ENCODE results near the gene HIVEP3.

HIVEP3 gene

DNA sequence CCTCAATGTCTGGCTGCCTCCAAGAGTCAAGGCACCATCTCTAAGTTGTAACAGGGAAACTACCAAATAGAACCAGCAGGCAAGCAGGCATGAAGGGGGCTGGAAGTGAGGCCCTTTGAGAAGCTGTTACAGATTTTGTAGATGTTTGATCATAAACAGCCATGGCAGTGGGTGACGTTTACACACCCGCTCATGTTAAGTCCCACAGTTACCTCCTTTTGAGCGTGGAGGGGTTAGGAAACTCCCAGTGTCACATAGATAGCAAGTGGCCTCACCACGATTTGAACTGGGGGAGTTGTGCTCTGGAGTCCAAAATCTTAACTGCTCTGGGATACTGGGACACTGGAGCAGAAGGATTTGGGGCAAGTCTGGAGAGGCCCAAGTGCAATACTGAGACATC lies 192.4 kb downstream of the HIVEP3 start:
- Histone ChIP-seq H3K36me3 (ENCODE audit: insufficient read depth, low read depth, low read length) (no peaks in the 10 kb centered on the region), H3K9ac (ENCODE audit: low read depth, low read length) (no peak overlapping the region), H3K27ac (ENCODE audit: low read length) (no peak overlapping the region), H3K9me3 (ENCODE audit: insufficient read depth, low read depth, low read length) (no peaks in the 10 kb centered on the region), H3K4me1 (ENCODE audit: insufficient read depth, low read length) (no peaks in the 10 kb centered on the region), H3K27me3 (ENCODE audit: insufficient read depth, low read length) (no peaks in the 10 kb centered on the region), H3K4me3 (ENCODE audit: low read length) (no peak overlapping the region)

DNA sequence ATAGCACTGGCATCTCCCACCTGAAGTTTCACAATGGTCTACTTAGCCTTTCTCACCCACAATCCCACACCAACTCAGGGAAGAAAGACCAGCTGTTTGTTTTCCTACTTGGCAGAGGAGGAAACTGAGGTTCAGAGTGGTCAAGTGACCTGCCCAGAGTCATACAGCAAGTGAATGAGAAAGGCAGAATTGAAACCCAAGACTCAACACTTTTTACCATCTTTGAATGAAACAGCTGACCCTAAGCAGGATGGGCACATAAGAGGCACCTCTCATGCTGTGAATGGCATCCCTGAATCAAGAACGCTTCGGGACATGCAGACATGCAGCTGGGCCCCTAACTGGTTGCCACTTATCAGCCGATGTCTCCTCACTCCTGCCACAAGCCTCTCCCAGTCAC lies 193.8 kb downstream of the HIVEP3 start:
- H3K9me3 ChIP-seq (ENCODE audit: insufficient read depth, low read depth, low read length) = no peaks in the 10 kb centered on the region
- no peak overlapping the region for H3K27ac ChIP-seq (ENCODE audit: low read length)
- no peak overlapping the region for H3K4me3 ChIP-seq (ENCODE audit: low read length)
- no peaks in the 10 kb centered on the region for H3K36me3 ChIP-seq (ENCODE audit: insufficient read depth, low read depth, low read length)
- H3K4me1 ChIP-seq (ENCODE audit: insufficient read depth, low read length) = no peaks in the 10 kb centered on the region
- no peaks in the 10 kb centered on the region for H3K27me3 ChIP-seq (ENCODE audit: insufficient read depth, low read length)
- H3K9ac ChIP-seq (ENCODE audit: low read depth, low read length) = no peak overlapping the region

DNA sequence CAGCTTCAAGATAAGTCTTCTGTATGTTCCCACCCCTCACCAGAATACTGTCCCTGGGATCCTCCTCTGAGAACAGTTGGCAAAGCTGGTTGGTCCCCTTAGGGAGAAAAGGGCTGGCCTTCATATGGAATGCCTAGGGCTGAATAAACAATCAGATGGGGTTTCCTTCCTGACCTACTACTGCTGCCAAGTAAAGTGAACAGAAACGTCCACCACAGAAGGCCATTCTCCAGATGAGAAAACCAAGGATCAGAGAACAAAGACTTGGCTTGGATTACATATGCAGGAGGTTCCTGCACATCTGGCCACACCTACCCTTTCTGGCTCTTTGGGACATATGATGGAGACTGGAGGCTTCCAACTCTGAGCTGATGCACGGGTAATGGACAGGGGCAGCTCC lies 194.5 kb downstream of the HIVEP3 start:
- Histone ChIP-seq H3K4me1 (ENCODE audit: insufficient read depth, low read length) (no peaks in the 10 kb centered on the region), H3K27me3 (ENCODE audit: insufficient read depth, low read length) (no peaks in the 10 kb centered on the region), H3K4me3 (ENCODE audit: low read length) (no peak overlapping the region)

DNA sequence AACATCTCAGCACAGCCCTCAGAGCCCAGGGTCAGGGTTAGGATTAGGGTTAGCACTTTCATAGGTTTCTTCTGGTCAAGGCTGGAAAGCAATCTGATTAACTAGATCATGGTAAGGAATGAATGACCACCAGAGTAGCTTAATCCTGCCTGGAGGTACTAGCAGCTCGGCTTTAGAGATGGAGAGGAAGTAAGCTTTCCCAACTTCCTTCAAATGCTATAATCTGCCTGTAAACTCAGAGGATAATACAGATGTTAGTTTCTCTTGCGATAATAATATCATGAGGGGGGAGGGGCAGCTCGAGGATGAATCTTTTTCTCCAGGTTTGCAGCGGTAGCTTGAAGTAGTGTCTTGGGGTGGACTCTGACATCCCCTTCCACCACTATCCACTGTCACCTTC lies 194.9 kb downstream of the HIVEP3 start:
- no peak overlapping the region for H3K27ac ChIP-seq (ENCODE audit: low read length)
- H3K36me3 ChIP-seq (ENCODE audit: insufficient read depth, low read depth, low read length) = no peaks in the 10 kb centered on the region
- no peak overlapping the region for H3K9ac ChIP-seq (ENCODE audit: low read depth, low read length)
- H3K9me3 ChIP-seq (ENCODE audit: insufficient read depth, low read depth, low read length) = no peaks in the 10 kb centered on the region
- no peaks in the 10 kb centered on the region for H3K27me3 ChIP-seq (ENCODE audit: insufficient read depth, low read length)
- H3K4me3 ChIP-seq (ENCODE audit: low read length) = no peak overlapping the region
- no peaks in the 10 kb centered on the region for H3K4me1 ChIP-seq (ENCODE audit: insufficient read depth, low read length)

More for the DNA sequence above, 194.5 kb downstream of the HIVEP3 start:
- no peaks in the 10 kb centered on the region for H3K9me3 ChIP-seq (ENCODE audit: insufficient read depth, low read depth, low read length)
- no peaks in the 10 kb centered on the region for H3K36me3 ChIP-seq (ENCODE audit: insufficient read depth, low read depth, low read length)
- H3K27ac ChIP-seq (ENCODE audit: low read length) = no peak overlapping the region
- H3K9ac ChIP-seq (ENCODE audit: low read depth, low read length) = no peak overlapping the region

DNA sequence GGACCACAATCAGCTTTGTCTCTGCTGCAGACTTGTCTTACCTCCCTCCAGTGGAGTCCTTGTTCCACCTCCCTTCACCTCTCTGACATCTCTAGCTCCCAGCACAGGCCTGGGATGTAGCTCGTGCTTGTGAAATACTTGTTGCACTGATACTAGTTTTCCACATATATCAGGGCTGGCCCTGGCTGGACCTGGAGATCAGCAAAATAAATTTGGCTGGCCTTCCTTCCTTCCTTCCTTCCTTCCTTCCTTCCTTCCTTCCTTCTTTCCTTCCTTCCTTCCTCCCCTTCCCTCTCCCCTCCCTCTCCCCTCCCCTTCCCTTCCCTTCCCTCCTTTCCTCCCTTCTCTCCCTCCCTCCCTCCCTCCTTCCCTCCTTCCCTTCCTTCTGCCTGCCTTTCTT lies 196.5 kb downstream of the HIVEP3 start:
- H3K4me1 ChIP-seq (ENCODE audit: insufficient read depth, low read length) = no peaks in the 10 kb centered on the region
- no peak overlapping the region for H3K27ac ChIP-seq (ENCODE audit: low read length)
- no peak overlapping the region for H3K9ac ChIP-seq (ENCODE audit: low read depth, low read length)
- H3K36me3 ChIP-seq (ENCODE audit: insufficient read depth, low read depth, low read length) = no peaks in the 10 kb centered on the region
- no peak overlapping the region for H3K4me3 ChIP-seq (ENCODE audit: low read length)
- no peaks in the 10 kb centered on the region for H3K27me3 ChIP-seq (ENCODE audit: insufficient read depth, low read length)
- H3K9me3 ChIP-seq (ENCODE audit: insufficient read depth, low read depth, low read length) = no peaks in the 10 kb centered on the region

DNA sequence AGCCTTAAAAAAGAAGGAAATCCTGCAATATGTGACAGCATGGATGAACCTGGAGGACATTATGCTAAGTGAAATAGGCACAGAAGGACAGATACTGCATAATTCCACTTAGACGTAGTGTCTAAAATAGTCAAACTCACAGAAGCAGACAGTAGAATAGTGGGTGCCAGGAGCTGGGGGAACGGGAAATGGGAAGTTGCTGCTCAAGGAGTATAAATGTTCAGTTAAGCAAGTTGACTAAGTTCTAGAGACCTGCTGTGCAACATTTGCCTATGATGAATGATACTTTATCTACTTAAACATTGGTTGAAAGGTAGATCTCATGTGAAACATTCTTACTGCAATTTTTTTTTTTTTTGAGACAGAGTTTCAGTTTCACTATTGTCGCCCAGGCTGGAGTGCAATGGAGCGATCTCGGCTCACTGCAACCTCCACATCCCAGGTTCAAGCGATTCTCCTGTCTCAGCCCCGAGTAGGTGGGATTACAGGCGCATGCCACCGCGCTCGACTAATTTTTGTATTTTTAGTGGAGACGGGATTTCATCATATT lies 197.8 kb downstream of the HIVEP3 start:
- Histone ChIP-seq H3K27me3 (ENCODE audit: insufficient read depth, low read length) (no peaks in the 10 kb centered on the region), H3K36me3 (ENCODE audit: insufficient read depth, low read depth, low read length) (no peaks in the 10 kb centered on the region), H3K4me3 (ENCODE audit: low read length) (no peak overlapping the region), H3K9ac (ENCODE audit: low read depth, low read length) (no peak overlapping the region), H3K27ac (ENCODE audit: low read length) (no peak overlapping the region), H3K9me3 (ENCODE audit: insufficient read depth, low read depth, low read length) (no peaks in the 10 kb centered on the region), H3K4me1 (ENCODE audit: insufficient read depth, low read length) (no peaks in the 10 kb centered on the region)

DNA sequence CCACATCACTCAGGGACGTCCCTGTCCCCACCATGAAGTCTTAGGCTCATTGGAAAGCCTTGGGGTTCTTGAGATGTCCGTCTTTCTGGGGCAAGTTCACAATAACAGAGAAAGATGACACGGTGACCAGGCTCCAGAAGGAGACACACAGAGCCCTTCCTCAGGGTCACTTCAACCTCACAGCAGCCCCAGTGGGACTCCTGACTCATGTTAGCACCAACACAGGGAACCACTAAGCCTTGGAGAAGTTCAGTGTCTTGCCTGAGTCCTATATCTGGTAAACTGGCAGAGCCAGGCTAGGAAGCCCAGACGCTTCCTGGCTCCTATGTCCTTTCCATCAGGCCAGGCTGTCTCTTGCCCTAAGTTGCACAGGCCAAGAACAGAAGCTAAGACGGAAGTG lies 199.1 kb downstream of the HIVEP3 start:
- Histone ChIP-seq H3K9ac (ENCODE audit: low read depth, low read length) (no peak overlapping the region), H3K27ac (ENCODE audit: low read length) (no peak overlapping the region), H3K4me1 (ENCODE audit: insufficient read depth, low read length) (no peaks in the 10 kb centered on the region), H3K36me3 (ENCODE audit: insufficient read depth, low read depth, low read length) (no peaks in the 10 kb centered on the region), H3K9me3 (ENCODE audit: insufficient read depth, low read depth, low read length) (no peaks in the 10 kb centered on the region), H3K27me3 (ENCODE audit: insufficient read depth, low read length) (no peaks in the 10 kb centered on the region), H3K4me3 (ENCODE audit: low read length) (no peak overlapping the region)

DNA sequence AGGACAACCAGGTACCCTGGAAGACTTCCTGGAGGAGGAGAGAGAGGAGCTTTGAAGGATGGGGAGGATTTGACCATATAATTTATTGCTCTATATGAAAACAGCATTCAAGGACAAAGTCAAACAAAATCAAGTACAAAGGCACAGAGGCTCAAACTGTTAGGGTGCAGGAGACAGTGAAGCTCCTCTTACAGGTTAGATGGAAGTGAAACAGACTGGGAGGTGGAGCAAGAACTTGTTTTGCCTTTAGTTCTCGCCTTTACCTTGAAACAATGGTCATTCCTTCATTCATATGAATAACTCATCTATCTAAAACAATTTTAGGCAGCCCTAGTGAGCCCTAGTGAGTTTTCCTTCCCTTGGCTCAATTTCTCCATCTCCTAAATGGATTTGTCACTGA lies 199.6 kb downstream of the HIVEP3 start:
- Histone ChIP-seq H3K27ac (ENCODE audit: low read length) (no peak overlapping the region), H3K9me3 (ENCODE audit: insufficient read depth, low read depth, low read length) (no peaks in the 10 kb centered on the region), H3K4me3 (ENCODE audit: low read length) (no peak overlapping the region), H3K9ac (ENCODE audit: low read depth, low read length) (no peak overlapping the region), H3K36me3 (ENCODE audit: insufficient read depth, low read depth, low read length) (no peaks in the 10 kb centered on the region), H3K27me3 (ENCODE audit: insufficient read depth, low read length) (no peaks in the 10 kb centered on the region), H3K4me1 (ENCODE audit: insufficient read depth, low read length) (no peaks in the 10 kb centered on the region)

DNA sequence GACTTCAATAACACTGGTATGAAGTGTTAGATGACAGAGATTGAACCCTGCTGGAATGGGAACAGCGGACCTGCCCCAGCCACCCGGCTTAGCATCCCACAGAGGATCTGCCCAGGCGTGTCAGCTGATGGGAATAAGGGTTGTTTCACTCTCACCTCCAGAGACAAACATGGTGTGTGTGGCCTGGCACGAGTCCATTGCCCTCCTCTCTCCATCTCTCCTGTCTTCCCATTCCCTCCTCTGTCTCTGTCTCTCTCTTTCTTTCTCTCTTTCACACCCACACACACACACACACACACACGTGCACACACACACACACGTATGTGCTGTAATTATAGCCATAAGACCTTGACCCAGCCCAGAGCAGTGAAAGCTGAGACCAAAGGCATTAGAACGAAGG lies 200.2 kb downstream of the HIVEP3 start:
- Histone ChIP-seq H3K4me1 (ENCODE audit: insufficient read depth, low read length) (0 out of 2 replicates have a peak, but pooled peaks cover 4% of the 10 kb centered on the region), H3K9me3 (ENCODE audit: insufficient read depth, low read depth, low read length) (no peaks in the 10 kb centered on the region), H3K36me3 (ENCODE audit: insufficient read depth, low read depth, low read length) (no peaks in the 10 kb centered on the region), H3K27me3 (ENCODE audit: insufficient read depth, low read length) (no peaks in the 10 kb centered on the region), H3K9ac (ENCODE audit: low read depth, low read length) (no peak overlapping the region), H3K4me3 (ENCODE audit: low read length) (no peak overlapping the region), H3K27ac (ENCODE audit: low read length) (no peak overlapping the region)

DNA sequence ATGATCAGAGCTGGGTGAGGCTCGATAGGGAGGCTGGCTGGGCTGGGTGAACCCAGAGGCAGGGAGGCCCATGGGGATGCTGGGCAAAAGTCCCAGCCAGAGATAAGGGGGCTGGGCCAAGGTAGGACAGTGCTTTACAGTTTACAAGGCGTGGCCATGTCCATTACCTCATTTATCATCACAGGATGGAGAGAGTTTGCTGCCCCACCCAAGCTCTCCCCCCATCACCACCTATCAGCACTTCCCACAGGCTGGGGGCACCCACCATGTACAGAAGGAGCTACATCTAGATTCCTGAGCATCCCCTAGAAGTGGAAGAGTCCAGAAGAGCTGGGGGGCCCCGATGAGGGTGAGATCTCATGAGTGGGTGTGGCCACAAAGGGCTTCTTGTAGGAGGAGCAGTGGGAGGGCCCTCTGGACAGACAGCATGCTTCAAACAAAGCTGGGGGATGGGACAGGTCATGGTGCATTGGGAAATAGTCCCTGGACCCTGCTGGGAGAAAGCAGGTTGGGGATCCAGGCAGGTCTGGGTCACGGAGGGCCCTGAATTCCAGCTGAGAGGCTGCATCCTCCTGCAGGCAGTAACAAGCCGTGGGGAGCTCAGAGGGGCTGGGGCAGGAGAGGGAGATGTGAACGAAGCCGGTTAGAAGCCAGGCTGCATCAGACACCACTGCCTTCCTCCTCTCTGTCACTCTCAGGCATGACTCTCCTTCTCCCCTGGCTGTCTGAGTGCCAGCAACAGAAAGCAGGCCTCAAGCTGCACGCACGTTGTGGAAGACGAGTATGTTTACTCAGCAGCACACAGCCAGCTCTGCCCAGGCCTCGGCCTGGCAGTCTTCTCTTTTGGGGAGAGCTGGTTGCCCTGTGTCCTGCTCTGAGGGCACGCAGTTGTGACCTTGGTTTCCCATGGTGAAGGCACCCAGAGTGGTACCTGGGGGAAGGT lies 202.3 kb downstream of the HIVEP3 start:
- H3K9me3 ChIP-seq (ENCODE audit: insufficient read depth, low read depth, low read length) = no peaks in the 10 kb centered on the region
- H3K36me3 ChIP-seq (ENCODE audit: insufficient read depth, low read depth, low read length) = no peaks in the 10 kb centered on the region

DNA sequence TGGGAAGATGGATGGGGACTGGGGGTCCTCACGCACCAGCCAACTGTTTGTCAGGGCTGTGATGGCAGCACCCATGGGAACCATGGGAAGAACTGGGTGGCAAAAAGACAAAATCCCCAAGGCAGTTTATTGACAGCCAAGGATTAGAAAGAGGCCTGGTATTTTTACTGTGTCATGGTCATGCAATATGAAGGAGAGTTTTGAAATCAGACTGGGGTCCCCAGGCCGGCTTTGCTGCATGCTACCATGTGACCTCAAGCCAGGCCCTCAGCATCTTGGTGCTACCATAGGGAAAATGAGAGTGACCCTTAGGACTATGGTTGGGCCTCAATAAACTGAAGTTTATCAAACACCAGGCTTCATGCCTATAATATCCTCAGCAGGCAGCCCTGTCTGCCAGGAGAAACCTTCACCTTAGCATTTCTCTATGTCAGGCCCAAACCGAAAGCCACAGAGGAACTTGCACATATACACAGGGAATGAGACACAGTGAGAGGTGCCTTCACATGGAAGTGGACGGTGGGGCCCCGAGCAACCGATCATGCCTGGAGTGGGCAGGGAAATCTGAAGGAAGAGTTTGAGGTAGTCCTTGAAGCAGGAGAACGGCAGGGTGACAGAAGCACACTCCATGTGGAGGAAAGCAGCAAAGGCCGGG lies 203.2 kb downstream of the HIVEP3 start:
- Histone ChIP-seq H3K4me1 (ENCODE audit: insufficient read depth, low read length) (peaks cover 8% of the 10 kb centered on the region; the same call in 1 of the 2 replicates), H3K4me3 (ENCODE audit: low read length) (no peak overlapping the region), H3K9ac (ENCODE audit: low read depth, low read length) (no peak overlapping the region), H3K27me3 (ENCODE audit: insufficient read depth, low read length) (no peaks in the 10 kb centered on the region), H3K36me3 (ENCODE audit: insufficient read depth, low read depth, low read length) (no peaks in the 10 kb centered on the region), H3K9me3 (ENCODE audit: insufficient read depth, low read depth, low read length) (no peaks in the 10 kb centered on the region), H3K27ac (ENCODE audit: low read length) (no peak overlapping the region)

More for the DNA sequence above, 202.3 kb downstream of the HIVEP3 start:
- Histone ChIP-seq H3K4me3 (ENCODE audit: low read length) (no peak overlapping the region), H3K27ac (ENCODE audit: low read length) (no peak overlapping the region), H3K9ac (ENCODE audit: low read depth, low read length) (no peak overlapping the region), H3K4me1 (ENCODE audit: insufficient read depth, low read length) (peaks cover 8% of the 10 kb centered on the region; the same call in 1 of the 2 replicates), H3K27me3 (ENCODE audit: insufficient read depth, low read length) (no peaks in the 10 kb centered on the region)

All from iPS-20b (cell line).